ENCODE measurements around the gene NANOS2. TPM values are rescaled to one million over a fixed set of nuclear protein-coding genes. Genes with fewer than 3 reads are reported as not detected.
"Not testable (repeated sequence)": the region's sequence is repeated elsewhere in the genome, so short reads cannot be mapped to it uniquely, and the experiment has no call there.

NANOS2 gene
- total and polyA plus RNA-seq, 2 experiments from 2014 or later = not detected

GRCh38 chr19:45876161-45876410 lies 38.5 kb downstream of the NANOS2 start:
- H3K4me3 ChIP-seq = no peak overlapping the region
- peak in 1 of 2 donors; percentile 25 for DNase-seq (ENCODE audit: low read depth in 1 of 2, low spot score in 1 of 2)
- no peaks in the 10 kb centered on the region for H3K9me3 ChIP-seq (ENCODE audit: low read depth)
- TF ChIP-seq CTCF (IDR thresholded peaks at IDR 0.05; ENCODE audit: low read depth, low read length) = no peak
- H3K27me3 ChIP-seq = no peaks in the 10 kb centered on the region
- no peaks in the 10 kb centered on the region for H3K36me3 ChIP-seq
- peaks cover 9% of the 10 kb centered on the region for H3K4me1 ChIP-seq (ENCODE audit: low read depth)
- H3K27ac ChIP-seq = no peak overlapping the region

DNA sequence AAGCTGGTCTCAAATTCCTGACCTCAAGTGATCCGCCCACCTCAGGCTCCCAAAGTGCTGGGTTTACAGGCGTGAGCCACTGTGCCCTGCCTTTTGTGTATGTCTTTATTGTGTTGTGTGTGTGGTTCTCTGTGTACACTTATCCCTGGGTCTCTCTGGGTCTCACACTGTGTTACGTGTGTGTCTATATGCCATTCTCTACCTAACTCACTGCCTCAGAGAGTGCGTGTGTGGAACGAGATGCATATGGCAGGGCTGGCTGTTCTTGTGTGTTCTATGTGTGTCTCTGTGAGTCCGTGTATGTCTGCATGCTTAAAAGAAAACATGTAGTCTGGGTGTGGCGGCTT lies 40.0 kb downstream of the NANOS2 start:
- no peak for DNase-seq (ENCODE audit: low read depth in 1 of 2, low spot score in 1 of 2)
- no peaks in the 10 kb centered on the region for H3K36me3 ChIP-seq
- no peak for TF ChIP-seq CTCF (IDR thresholded peaks at IDR 0.05; ENCODE audit: low read depth, low read length)
- no peak overlapping the region for H3K4me3 ChIP-seq
- no peak overlapping the region for H3K27ac ChIP-seq
- H3K27me3 ChIP-seq = no peaks in the 10 kb centered on the region
- H3K9me3 ChIP-seq (ENCODE audit: low read depth) = no peaks in the 10 kb centered on the region
- H3K4me1 ChIP-seq (ENCODE audit: low read depth) = peaks cover 9% of the 10 kb centered on the region

GRCh38 chr19:45873219-45873772 lies 41.3 kb downstream of the NANOS2 start:
- Histone ChIP-seq H3K4me3 (no peak overlapping the region), H3K4me1 (ENCODE audit: low read depth) (peaks cover 9% of the 10 kb centered on the region), H3K27me3 (no peaks in the 10 kb centered on the region), H3K27ac (no peak overlapping the region), H3K36me3 (no peaks in the 10 kb centered on the region), H3K9me3 (ENCODE audit: low read depth) (no peaks in the 10 kb centered on the region)
- no peak for DNase-seq (ENCODE audit: low read depth in 1 of 2, low spot score in 1 of 2)
- TF ChIP-seq CTCF (IDR thresholded peaks at IDR 0.05; ENCODE audit: low read depth, low read length) = no peak

DNA sequence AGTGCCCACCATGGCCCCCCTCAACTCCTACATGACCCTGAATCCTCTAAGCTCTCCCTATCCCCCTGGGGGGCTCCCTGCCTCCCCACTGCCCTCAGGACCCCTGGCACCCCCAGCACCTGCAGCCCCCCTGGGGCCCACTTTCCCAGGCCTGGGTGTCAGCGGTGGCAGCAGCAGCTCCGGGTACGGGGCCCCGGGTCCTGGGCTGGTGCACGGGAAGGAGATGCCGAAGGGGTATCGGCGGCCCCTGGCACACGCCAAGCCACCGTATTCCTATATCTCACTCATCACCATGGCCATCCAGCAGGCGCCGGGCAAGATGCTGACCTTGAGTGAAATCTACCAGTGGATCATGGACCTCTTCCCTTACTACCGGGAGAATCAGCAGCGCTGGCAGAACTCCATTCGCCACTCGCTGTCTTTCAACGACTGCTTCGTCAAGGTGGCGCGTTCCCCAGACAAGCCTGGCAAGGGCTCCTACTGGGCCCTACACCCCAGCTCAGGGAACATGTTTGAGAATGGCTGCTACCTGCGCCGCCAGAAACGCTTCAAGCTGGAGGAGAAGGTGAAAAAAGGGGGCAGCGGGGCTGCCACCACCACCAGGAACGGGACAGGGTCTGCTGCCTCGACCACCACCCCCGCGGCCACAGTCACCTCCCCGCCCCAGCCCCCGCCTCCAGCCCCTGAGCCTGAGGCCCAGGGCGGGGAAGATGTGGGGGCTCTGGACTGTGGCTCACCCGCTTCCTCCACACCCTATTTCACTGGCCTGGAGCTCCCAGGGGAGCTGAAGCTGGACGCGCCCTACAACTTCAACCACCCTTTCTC lies 42.3 kb downstream of the NANOS2 start:
- Histone ChIP-seq H3K36me3 (no peaks in the 10 kb centered on the region), H3K9me3 (ENCODE audit: low read depth) (no peaks in the 10 kb centered on the region), H3K27ac (no peak overlapping the region), H3K4me3 (no peak overlapping the region), H3K4me1 (ENCODE audit: low read depth) (peaks cover 9% of the 10 kb centered on the region), H3K27me3 (no peaks in the 10 kb centered on the region)
- no peak for DNase-seq (ENCODE audit: low read depth in 1 of 2, low spot score in 1 of 2)
- no peak for TF ChIP-seq CTCF (IDR thresholded peaks at IDR 0.05; ENCODE audit: low read depth, low read length)

DNA sequence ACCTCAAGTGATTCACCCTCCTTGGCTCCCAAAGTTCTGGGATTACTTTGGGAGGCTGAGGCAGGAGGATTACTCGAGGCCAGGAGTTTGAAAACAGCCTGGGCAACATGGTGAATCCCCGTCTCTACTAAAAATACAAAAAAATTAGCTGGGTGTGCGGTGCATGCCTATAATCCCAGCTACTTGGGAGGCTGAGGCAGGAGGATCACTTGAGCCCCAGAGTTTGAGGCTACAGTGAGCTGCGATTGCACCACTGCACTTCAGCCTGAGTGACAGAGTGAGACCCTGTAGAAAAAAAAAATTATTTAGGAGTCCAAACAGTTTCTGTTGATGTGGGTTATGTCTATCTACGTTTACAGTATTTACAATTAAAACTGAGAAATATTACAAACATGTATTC lies 43.8 kb downstream of the NANOS2 start:
- no peaks in the 10 kb centered on the region for H3K27me3 ChIP-seq
- no peak for TF ChIP-seq CTCF (IDR thresholded peaks at IDR 0.05; ENCODE audit: low read depth, low read length)
- H3K9me3 ChIP-seq (ENCODE audit: low read depth) = no peaks in the 10 kb centered on the region
- no peak overlapping the region for H3K27ac ChIP-seq
- H3K36me3 ChIP-seq = no peaks in the 10 kb centered on the region
- no peaks in the 10 kb centered on the region for H3K4me1 ChIP-seq (ENCODE audit: low read depth)
- DNase-seq (ENCODE audit: low read depth in 1 of 2, low spot score in 1 of 2) = no peak
- H3K4me3 ChIP-seq = no peak overlapping the region

DNA sequence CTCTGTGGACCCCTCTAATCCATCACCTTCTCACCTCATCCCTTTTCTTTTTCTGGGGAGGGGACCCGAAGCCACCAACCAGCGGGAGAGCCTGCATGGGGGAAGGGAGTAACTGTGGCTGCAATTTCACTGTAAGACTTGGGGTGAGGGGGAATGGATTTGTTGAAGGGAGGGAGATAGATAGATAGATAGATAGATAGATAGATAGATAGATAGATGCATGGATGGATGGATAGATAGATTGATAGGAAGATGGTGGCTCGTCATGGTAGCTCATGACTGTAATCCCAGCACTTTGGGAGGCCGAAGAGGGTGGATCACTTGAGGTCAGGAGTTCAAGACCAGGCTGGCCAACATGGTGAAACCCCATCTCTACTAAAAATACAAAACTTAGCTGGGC lies 47.3 kb downstream of the NANOS2 start:
- H3K4me1 ChIP-seq (ENCODE audit: low read depth); DNase-seq (ENCODE audit: low read depth in 1 of 2, low spot score in 1 of 2); H3K27me3 ChIP-seq: not testable (repeated sequence)

More for the DNA sequence above, 47.3 kb downstream of the NANOS2 start:
- not testable (repeated sequence) for H3K4me3 ChIP-seq; H3K27ac ChIP-seq; H3K36me3 ChIP-seq; H3K9me3 ChIP-seq (ENCODE audit: low read depth)

All from cardiac muscle cell (in vitro differentiated cells and primary cell).